ENCODE results near the gene NTSR1. TPM values are rescaled to one million over a fixed set of nuclear protein-coding genes. Genes with fewer than 3 reads are reported as not detected.

The NTSR1 gene
- total RNA-seq, 1 experiment from 2014 or later: 4.5 TPM

DNA sequence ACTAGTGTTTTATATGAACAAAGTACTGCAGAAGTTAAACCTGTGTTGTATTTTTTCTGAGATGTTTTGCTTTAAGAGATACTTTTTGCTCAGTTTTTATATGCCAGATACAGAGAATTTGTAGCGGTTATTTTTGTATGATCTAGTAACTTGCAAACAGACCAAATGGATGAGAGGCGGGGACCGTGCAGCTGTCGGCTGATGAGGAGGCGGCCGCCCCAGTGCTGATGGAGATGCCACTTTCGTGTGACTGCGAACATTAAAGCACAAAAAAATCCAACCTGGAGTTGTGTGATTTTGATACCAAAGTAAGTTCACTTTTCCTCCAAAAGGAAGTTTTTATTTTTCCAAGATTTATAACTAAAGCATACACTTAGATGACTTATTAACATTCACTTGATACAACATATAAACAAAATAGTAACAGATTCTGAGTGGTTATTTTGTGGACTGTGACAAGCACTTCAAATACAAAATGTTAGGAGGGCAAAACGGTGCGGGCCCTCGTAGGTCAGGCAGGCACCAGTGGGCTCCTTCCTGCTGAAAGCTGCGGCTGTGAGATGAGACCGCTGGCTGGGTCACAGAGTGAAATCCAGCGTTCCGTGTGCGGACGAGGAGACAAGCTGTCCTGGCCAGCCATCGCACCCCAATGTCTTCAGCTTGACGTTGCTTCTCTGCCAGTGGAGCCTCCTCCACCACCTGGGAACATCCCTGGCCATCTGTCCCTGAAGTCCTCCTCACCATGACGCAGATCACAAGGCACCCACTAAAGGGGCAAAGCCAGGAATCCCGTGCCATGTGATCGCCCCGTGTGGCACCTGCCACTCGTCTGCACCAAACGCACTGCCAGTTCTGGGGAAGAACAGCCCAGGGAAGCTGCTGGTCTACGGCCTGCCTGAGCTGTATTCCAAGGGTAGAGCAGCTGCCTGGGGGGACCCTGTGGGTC, 92.0 kb downstream of the NTSR1 start:
- no peak for DNase-seq (ENCODE audit: unreplicated experiment)
- POLR2A ChIA-PET: no interaction called here
- Mint-ChIP-seq H3K4me3 (ENCODE audit: unreplicated experiment) (no peak overlapping the region), H3K27me3 (ENCODE audit: insufficient read depth, unreplicated experiment) (no peaks in the 10 kb centered on the region), H3K4me1 (ENCODE audit: insufficient read depth, unreplicated experiment) (peaks cover 5% of the 10 kb centered on the region), H3K36me3 (ENCODE audit: insufficient read depth, unreplicated experiment) (peaks cover 34% of the 10 kb centered on the region), H3K27ac (ENCODE audit: low read depth, unreplicated experiment) (no peak overlapping the region), H3K9me3 (ENCODE audit: unreplicated experiment) (no peaks in the 10 kb centered on the region)
- CTCF ChIA-PET: no interaction called here
- TF ChIP-seq, protein P1, sequence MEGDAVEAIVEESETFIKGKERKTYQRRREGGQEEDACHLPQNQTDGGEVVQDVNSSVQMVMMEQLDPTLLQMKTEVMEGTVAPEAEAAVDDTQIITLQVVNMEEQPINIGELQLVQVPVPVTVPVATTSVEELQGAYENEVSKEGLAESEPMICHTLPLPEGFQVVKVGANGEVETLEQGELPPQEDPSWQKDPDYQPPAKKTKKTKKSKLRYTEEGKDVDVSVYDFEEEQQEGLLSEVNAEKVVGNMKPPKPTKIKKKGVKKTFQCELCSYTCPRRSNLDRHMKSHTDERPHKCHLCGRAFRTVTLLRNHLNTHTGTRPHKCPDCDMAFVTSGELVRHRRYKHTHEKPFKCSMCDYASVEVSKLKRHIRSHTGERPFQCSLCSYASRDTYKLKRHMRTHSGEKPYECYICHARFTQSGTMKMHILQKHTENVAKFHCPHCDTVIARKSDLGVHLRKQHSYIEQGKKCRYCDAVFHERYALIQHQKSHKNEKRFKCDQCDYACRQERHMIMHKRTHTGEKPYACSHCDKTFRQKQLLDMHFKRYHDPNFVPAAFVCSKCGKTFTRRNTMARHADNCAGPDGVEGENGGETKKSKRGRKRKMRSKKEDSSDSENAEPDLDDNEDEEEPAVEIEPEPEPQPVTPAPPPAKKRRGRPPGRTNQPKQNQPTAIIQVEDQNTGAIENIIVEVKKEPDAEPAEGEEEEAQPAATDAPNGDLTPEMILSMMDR (IDR thresholded peaks at IDR 0.05; ENCODE audit: unreplicated experiment): no peak
- intact Hi-C loops (cut with micrococcal nuclease): no loop called here
- no TSS peak for BruUV-seq (replicated peaks)

DNA sequence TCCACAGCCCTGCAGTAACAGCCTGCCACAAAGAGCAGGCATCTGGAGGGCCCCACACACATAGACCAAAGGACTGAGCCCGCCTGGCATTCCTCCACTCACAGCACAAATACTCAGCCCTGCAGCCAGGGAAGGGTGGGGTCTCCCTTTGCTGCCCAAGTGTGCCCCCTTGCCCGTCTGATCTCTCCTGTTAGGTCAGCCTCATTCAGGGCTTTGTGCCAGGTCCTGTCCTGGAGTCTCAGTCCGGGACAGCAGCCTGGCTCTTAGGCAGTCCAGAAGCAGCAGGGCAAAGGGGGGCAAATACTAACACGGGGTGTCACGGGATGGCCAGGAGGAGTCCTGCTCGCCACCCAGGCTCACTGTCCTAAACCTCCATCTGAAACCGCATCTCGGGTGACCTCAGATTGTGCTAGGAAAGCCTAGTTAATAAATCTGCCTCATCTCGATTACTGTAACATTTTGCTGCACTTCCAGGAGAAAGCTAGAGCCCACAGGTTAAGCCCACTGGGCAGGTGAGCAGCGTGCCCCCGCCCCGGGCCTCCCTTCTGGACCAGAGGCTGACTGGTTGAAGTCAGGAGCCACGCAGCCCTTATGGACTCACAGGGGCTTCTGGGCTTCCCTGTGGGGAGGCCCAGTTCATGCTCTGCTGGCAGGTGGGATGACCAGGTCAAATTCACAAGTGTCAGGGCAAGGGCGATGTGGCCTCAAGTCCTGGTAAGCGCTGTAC, 92.8 kb downstream of the NTSR1 start:
- peaks cover 10% of the 10 kb centered on the region for H3K4me1 Mint-ChIP-seq (ENCODE audit: insufficient read depth, unreplicated experiment)
- POLR2A ChIA-PET: interaction anchor here (0.7 kb wide), 1 partner anchor 30 kb away, joined by 3 read pairs; no protein-coding TSS in a partner anchor

DNA sequence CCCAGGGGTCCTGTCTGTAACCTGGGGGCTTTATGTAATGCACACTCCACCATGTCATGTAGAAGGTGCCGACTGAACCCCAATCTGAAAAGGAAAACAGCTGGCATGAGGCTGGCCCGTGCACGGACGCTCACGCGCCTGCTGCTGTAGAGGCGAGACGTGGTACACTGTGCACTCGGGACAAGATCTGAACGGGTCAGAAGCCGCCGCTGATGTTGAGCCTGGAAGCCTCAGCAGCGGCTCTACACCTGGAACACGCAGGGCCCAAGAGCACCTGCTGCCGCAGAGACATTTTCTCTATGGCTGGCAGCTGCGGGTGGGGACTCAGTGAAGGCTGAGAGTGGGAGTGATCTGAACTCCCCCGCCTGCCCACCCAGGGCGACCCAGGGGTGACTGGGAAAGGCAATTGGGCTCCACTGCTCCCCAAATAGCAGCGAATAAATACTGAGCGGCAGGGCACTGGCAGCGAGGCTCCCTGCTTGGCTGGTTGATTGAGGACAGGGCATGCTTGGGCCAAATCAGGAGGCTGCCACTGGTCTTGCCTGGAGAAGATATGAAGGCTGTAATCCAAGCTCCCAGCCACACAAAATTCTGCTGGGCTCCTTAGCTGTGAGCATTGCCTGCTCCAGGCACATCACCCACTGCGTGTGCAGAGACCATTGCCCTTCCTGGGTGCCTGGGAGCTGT, 93.5 kb downstream of the NTSR1 start:
- H3K27ac Mint-ChIP-seq (ENCODE audit: low read depth, unreplicated experiment): no peak overlapping the region
- TF ChIP-seq, protein P1 (IDR thresholded peaks at IDR 0.05; ENCODE audit: unreplicated experiment): no peak
- ChIA-PET CTCF (interaction anchor here (0.5 to 0.6 kb wide), 3 partner anchors 10 to 172 kb away, joined by 3 to 4 read pairs (median 3); no protein-coding TSS in a partner anchor), POLR2A (interaction anchor here (0.7 to 1.4 kb wide), 3 partner anchors 29 to 99 kb away, joined by 3 to 5 read pairs (median 4); no protein-coding TSS in a partner anchor)
- no peaks in the 10 kb centered on the region for H3K27me3 Mint-ChIP-seq (ENCODE audit: insufficient read depth, unreplicated experiment)
- no peak overlapping the region for H3K4me3 Mint-ChIP-seq (ENCODE audit: unreplicated experiment)
- H3K4me1 Mint-ChIP-seq (ENCODE audit: insufficient read depth, unreplicated experiment): peaks cover 15% of the 10 kb centered on the region
- DNase-seq (ENCODE audit: unreplicated experiment): no peak
- H3K9me3 Mint-ChIP-seq (ENCODE audit: unreplicated experiment): no peaks in the 10 kb centered on the region
- intact Hi-C loops (cut with micrococcal nuclease): no loop called here
- peaks cover 34% of the 10 kb centered on the region for H3K36me3 Mint-ChIP-seq (ENCODE audit: insufficient read depth, unreplicated experiment)
- BruUV-seq (replicated peaks): no TSS peak

More for the DNA sequence above, 92.8 kb downstream of the NTSR1 start:
- no peaks in the 10 kb centered on the region for H3K27me3 Mint-ChIP-seq (ENCODE audit: insufficient read depth, unreplicated experiment)
- CTCF ChIA-PET: interaction anchor here (0.5 kb wide), 1 partner anchor 172 kb away, joined by 3 read pairs; no protein-coding TSS in a partner anchor
- no peak for DNase-seq (ENCODE audit: unreplicated experiment)
- H3K4me3 Mint-ChIP-seq (ENCODE audit: unreplicated experiment): no peak overlapping the region
- TF ChIP-seq, protein P1 (IDR thresholded peaks at IDR 0.05; ENCODE audit: unreplicated experiment): no peak
- H3K27ac Mint-ChIP-seq (ENCODE audit: low read depth, unreplicated experiment): no peak overlapping the region
- no peaks in the 10 kb centered on the region for H3K9me3 Mint-ChIP-seq (ENCODE audit: unreplicated experiment)
- H3K36me3 Mint-ChIP-seq (ENCODE audit: insufficient read depth, unreplicated experiment): peaks cover 34% of the 10 kb centered on the region
- no TSS peak for BruUV-seq (replicated peaks)
- intact Hi-C loops (cut with micrococcal nuclease): no loop called here

Data from MCF 10A (cell line).